Gastroesophageal sphincter (tissue), 3 donors: ENCODE data around the gene CEP43.

Source experiments
- EP300 ChIP-seq: sonication (generic); formaldehyde crosslinking; IDR thresholded peaks from one replicate; pipeline ENCODE4 v1.6.1; 2017; ENCODE audit warnings: antibody characterized with exemption, mild to moderate bottlenecking
- POLR2A ChIP-seq, 2 donors: fragments of 450-650 bp; IDR thresholded peaks; one replicate each; pipeline ENCODE4 v1.6.1; 2017; ENCODE audit warnings: antibody characterized with exemption in 2 of 2, mild to moderate bottlenecking in 2 of 2, moderate library complexity in 1 of 2
- POLR2AphosphoS5 ChIP-seq: sonication (generic); formaldehyde crosslinking; IDR thresholded peaks from one replicate; pipeline ENCODE4 v1.6.1; 2017; ENCODE audit warnings: antibody characterized with exemption
- TF ChIP-seq, protein P1 (sequence below), 4 experiments: fragments of 200-600 bp in 2 of 4; fragments of 450-650 bp in 2 of 4; sonication (generic) in 1 of 4; IDR thresholded peaks; one replicate each; pipeline ENCODE4 v1.5.1; 2017 to 2019; ENCODE audit warnings: antibody characterized with exemption in 4 of 4, mild to moderate bottlenecking in 2 of 4, moderate library complexity in 2 of 4

DNA sequence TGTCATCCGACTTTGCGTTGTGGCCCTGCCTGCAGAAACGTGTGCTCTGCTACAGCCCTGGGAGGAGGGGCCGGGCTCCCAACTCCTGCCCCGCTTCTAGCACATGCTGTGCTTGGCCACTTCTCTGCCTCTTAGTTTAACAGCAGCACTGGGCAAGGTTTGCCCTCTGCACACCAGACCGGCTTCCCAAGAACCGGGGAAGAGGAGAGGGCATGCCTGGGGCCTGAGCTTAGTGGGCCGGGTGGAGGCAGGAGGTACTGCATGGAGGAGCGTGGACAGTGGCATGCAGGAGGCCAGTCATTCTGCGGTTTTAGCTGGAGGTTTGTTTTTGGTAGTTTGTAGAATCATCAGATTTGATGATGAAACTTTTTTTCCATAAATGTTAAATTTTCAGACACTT, 45.5 kb downstream of the CEP43 start:
- TF ChIP-seq POLR2A (IDR thresholded peaks at IDR 0.05) (no peak), EP300 (no peak), POLR2AphosphoS5 (no peak)
- TF ChIP-seq, protein P1, sequence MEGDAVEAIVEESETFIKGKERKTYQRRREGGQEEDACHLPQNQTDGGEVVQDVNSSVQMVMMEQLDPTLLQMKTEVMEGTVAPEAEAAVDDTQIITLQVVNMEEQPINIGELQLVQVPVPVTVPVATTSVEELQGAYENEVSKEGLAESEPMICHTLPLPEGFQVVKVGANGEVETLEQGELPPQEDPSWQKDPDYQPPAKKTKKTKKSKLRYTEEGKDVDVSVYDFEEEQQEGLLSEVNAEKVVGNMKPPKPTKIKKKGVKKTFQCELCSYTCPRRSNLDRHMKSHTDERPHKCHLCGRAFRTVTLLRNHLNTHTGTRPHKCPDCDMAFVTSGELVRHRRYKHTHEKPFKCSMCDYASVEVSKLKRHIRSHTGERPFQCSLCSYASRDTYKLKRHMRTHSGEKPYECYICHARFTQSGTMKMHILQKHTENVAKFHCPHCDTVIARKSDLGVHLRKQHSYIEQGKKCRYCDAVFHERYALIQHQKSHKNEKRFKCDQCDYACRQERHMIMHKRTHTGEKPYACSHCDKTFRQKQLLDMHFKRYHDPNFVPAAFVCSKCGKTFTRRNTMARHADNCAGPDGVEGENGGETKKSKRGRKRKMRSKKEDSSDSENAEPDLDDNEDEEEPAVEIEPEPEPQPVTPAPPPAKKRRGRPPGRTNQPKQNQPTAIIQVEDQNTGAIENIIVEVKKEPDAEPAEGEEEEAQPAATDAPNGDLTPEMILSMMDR (IDR thresholded peaks at IDR 0.05): no peak
